SK-N-SH treated with all-trans-retinoic acid at 6 μM for 48 hours (cell line): ENCODE measurements around the gene SREBF2.

Source experiments
- ATAC-seq: fragments of 200-7000 bp; cut with Tn5 transposase; 3 replicates; pipeline ENCODE4 v1.9.1; 2020; ENCODE audit warnings: mild to moderate bottlenecking, moderate library complexity
- ARNTL ChIP-seq: fragments of 450-650 bp; formaldehyde crosslinking; IDR thresholded peaks from 2 replicates; pipeline ENCODE4 v1.5.0; 2020; ENCODE audit warnings: low read depth, mild to moderate bottlenecking, moderate library complexity, borderline replicate concordance
- CSDC2 ChIP-seq: fragments of 250-450 bp; sonication (Bioruptor Pico); IDR thresholded peaks from 2 replicates; pipeline ENCODE4 v1.5.0; 2020; ENCODE audit warnings: mild to moderate bottlenecking, moderate library complexity
- GLIS3 ChIP-seq: fragments of 250-450 bp; sonication (Bioruptor Pico); IDR thresholded peaks from 2 replicates; pipeline ENCODE4 v1.5.0; 2020; ENCODE audit warnings: mild to moderate bottlenecking, moderate library complexity
- OSR1 ChIP-seq: fragments of 250-450 bp; sonication (Bioruptor Pico); IDR thresholded peaks from 2 replicates; pipeline ENCODE4 v1.8.0; 2022; ENCODE audit warnings: moderate library complexity, mild to moderate bottlenecking, inconsistent platforms
- PPARA ChIP-seq: fragments of 250-450 bp; sonication (Bioruptor Pico); IDR thresholded peaks from 2 replicates; pipeline ENCODE4 v1.5.0; 2020; ENCODE audit warnings: mild to moderate bottlenecking, borderline replicate concordance
- TCF4 ChIP-seq: fragments of 250-450 bp; sonication (Bioruptor Pico); IDR thresholded peaks from 2 replicates; pipeline ENCODE4 v1.8.0; 2021; ENCODE audit warnings: mild to moderate bottlenecking, moderate library complexity, borderline replicate concordance
- TOX ChIP-seq: fragments of 250-450 bp; sonication (Bioruptor Pico); IDR thresholded peaks from 2 replicates; pipeline ENCODE4 v1.8.0; 2021; ENCODE audit warnings: mild to moderate bottlenecking, moderate library complexity, borderline replicate concordance
- ZC3H10 ChIP-seq: fragments of 250-450 bp; sonication (Bioruptor Pico); IDR thresholded peaks from 2 replicates; pipeline ENCODE4 v1.5.1; 2021; ENCODE audit warnings: mild to moderate bottlenecking, moderate library complexity
- ZFP30 ChIP-seq: fragments of 450-650 bp; formaldehyde crosslinking; IDR thresholded peaks from 2 replicates; pipeline ENCODE4 v1.5.0; 2022; ENCODE audit warnings: mild to moderate bottlenecking, moderate library complexity
- ZNF565 ChIP-seq: fragments of 450-650 bp; formaldehyde crosslinking; conservative IDR thresholded peaks from 2 replicates; pipeline ENCODE4 v1.5.0; 2020; ENCODE audit warnings: low read depth, mild to moderate bottlenecking, moderate library complexity
- ZNF8 ChIP-seq: fragments of 450-650 bp; formaldehyde crosslinking; IDR thresholded peaks from 2 replicates; pipeline ENCODE4 v1.5.0; 2020; ENCODE audit warnings: mild to moderate bottlenecking, moderate library complexity
- TF ChIP-seq, protein P1 (sequence below): fragments of 250-450 bp; sonication (Bioruptor Pico); IDR thresholded peaks from 2 replicates; pipeline ENCODE4 v1.5.1; 2021; ENCODE audit warnings: mild to moderate bottlenecking, moderate library complexity
- TF ChIP-seq, protein P2 (sequence below): fragments of 250-450 bp; sonication (Bioruptor Pico); IDR thresholded peaks from 2 replicates; pipeline ENCODE4 v1.8.0; 2021; ENCODE audit warnings: low read depth, mild to moderate bottlenecking, moderate library complexity, borderline replicate concordance
- TF ChIP-seq, protein P3 (sequence below): fragments of 250-450 bp; sonication (Bioruptor Pico); IDR thresholded peaks from 2 replicates; pipeline ENCODE4 v1.5.0; 2020; ENCODE audit warnings: mild to moderate bottlenecking, moderate library complexity
- TF ChIP-seq, protein P4 (sequence below): fragments of 250-450 bp; sonication (Bioruptor Pico); IDR thresholded peaks from 2 replicates; pipeline ENCODE4 v1.8.0; 2020; ENCODE audit warnings: mild to moderate bottlenecking, moderate library complexity, borderline replicate concordance
- TF ChIP-seq, protein P5 (sequence below): fragments of 250-450 bp; sonication (Bioruptor Pico); IDR thresholded peaks from 2 replicates; pipeline ENCODE4 v1.5.1; 2020; ENCODE audit warnings: low read depth, mild to moderate bottlenecking, moderate library complexity

The SREBF2 gene

DNA sequence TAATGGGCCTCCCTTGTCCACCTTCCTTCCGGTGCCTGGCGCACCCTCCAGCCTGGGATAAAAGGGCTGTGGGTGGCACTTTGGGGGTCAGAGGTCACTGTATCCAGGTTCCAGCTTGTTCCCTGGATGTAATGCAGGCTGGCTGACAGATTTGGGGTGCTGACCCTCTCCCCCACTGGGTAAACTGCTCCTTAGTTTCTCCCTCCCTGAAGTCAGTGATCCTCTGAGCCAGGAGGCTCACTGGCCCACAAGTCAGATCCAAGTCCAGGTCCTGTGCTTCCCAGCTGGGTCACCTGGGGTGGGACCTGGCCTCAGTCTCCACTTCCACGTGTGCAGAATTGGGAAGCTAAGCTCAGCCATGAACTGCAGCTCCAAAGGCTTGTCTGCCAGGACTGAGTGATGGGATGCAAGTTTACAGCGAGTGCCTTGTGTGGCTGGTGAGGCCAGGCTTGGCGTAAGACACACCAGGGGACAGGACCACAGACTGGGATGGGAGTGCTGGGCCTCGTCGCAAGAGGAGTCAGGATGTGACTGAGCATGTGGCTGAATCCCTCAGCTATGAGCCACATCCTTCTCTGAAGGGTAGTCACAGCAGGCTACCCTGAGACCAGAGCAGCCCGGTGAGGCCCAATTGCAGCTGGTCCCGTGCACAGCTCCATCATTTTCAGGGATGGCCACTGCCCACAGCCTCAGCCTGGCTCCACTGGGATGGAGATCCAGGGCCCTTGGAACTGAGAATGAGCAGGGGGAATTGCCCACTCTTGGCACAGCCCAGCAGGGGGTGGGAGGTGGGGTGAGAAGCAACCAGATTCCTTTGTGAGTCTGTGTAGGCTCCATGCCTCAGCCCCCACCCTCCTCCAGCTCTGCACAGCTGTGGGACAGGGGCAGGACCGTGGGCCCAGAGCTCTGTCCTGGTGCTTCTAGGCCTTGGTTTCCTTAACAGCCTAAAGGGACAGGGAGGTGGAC is 74.8 kb downstream of the SREBF2 start:
- TF ChIP-seq ZC3H10 (CRISPR knock-in tag) = no peak
- no peak for TF ChIP-seq OSR1 (CRISPR knock-in tag)
- TF ChIP-seq GLIS3 (CRISPR knock-in tag) = no peak
- TF ChIP-seq, protein P1, sequence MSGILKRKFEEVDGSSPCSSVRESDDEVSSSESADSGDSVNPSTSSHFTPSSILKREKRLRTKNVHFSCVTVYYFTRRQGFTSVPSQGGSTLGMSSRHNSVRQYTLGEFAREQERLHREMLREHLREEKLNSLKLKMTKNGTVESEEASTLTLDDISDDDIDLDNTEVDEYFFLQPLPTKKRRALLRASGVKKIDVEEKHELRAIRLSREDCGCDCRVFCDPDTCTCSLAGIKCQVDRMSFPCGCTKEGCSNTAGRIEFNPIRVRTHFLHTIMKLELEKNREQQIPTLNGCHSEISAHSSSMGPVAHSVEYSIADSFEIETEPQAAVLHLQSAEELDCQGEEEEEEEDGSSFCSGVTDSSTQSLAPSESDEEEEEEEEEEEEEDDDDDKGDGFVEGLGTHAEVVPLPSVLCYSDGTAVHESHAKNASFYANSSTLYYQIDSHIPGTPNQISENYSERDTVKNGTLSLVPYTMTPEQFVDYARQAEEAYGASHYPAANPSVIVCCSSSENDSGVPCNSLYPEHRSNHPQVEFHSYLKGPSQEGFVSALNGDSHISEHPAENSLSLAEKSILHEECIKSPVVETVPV (CRISPR knock-in tag) = no peak
- TF ChIP-seq ZNF8 (CRISPR knock-in tag) = no peak
- no peak for ATAC-seq

DNA sequence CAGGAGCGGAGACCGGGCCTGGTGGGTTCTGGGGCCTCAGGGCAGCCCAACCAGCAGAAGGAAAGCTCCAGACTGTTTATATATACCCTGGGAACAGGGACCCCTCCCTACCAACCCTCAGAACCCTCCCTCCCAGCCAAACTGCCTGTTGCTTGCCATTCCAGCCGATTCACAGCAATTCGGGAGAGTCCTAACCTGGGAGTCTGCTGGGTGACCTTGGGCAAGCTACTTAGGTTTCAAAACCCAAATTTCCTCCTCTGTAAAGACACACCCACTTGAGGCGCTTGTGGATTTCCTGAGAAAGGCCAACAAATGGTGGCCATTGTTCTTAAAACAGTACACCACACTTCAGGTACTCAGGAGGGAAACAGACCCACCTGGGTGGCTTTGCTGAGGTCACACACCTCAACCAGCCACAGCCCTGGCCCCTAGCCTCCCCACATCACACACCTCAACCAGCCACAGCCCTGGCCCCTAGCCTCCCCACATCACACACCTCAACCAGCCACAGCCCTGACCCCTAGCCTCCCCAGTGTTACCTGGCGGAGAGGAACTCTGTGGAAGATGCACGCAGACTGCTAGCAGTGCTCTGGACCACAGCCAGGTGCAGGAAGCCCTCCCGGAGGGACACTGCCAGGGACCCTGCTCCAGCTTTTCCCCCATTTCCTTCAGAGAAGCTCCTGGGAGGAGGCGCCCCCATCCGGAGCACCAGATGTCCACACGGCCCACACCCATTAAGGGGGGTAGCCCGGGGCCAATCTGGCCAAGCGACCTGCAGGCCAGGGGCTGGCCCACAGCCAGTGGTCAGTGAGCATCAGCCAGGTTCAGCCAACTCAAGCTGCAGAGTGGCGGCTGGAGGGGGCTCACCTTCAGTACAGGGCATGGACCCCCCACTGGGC is 75.8 kb downstream of the SREBF2 start:
- TF ChIP-seq ZFP30 (CRISPR knock-in tag) = no peak
- TF ChIP-seq, protein P2, sequence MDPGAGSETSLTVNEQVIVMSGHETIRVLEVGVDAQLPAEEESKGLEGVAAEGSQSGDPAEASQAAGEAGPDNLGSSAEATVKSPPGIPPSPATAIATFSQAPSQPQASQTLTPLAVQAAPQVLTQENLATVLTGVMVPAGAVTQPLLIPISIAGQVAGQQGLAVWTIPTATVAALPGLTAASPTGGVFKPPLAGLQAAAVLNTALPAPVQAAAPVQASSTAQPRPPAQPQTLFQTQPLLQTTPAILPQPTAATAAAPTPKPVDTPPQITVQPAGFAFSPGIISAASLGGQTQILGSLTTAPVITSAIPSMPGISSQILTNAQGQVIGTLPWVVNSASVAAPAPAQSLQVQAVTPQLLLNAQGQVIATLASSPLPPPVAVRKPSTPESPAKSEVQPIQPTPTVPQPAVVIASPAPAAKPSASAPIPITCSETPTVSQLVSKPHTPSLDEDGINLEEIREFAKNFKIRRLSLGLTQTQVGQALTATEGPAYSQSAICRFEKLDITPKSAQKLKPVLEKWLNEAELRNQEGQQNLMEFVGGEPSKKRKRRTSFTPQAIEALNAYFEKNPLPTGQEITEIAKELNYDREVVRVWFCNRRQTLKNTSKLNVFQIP (CRISPR knock-in tag) = no peak
- TF ChIP-seq ZC3H10 (CRISPR knock-in tag) = no peak
- no peak for TF ChIP-seq ARNTL (CRISPR knock-in tag)
- TF ChIP-seq, protein P1 (CRISPR knock-in tag) = no peak
- TF ChIP-seq, protein P3, sequence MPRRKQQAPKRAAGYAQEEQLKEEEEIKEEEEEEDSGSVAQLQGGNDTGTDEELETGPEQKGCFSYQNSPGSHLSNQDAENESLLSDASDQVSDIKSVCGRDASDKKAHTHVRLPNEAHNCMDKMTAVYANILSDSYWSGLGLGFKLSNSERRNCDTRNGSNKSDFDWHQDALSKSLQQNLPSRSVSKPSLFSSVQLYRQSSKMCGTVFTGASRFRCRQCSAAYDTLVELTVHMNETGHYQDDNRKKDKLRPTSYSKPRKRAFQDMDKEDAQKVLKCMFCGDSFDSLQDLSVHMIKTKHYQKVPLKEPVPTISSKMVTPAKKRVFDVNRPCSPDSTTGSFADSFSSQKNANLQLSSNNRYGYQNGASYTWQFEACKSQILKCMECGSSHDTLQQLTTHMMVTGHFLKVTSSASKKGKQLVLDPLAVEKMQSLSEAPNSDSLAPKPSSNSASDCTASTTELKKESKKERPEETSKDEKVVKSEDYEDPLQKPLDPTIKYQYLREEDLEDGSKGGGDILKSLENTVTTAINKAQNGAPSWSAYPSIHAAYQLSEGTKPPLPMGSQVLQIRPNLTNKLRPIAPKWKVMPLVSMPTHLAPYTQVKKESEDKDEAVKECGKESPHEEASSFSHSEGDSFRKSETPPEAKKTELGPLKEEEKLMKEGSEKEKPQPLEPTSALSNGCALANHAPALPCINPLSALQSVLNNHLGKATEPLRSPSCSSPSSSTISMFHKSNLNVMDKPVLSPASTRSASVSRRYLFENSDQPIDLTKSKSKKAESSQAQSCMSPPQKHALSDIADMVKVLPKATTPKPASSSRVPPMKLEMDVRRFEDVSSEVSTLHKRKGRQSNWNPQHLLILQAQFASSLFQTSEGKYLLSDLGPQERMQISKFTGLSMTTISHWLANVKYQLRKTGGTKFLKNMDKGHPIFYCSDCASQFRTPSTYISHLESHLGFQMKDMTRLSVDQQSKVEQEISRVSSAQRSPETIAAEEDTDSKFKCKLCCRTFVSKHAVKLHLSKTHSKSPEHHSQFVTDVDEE (CRISPR knock-in tag) = no peak
- no peak for TF ChIP-seq ZNF565 (CRISPR knock-in tag)
- TF ChIP-seq TOX (CRISPR knock-in tag) = no peak
- TF ChIP-seq, protein P4, sequence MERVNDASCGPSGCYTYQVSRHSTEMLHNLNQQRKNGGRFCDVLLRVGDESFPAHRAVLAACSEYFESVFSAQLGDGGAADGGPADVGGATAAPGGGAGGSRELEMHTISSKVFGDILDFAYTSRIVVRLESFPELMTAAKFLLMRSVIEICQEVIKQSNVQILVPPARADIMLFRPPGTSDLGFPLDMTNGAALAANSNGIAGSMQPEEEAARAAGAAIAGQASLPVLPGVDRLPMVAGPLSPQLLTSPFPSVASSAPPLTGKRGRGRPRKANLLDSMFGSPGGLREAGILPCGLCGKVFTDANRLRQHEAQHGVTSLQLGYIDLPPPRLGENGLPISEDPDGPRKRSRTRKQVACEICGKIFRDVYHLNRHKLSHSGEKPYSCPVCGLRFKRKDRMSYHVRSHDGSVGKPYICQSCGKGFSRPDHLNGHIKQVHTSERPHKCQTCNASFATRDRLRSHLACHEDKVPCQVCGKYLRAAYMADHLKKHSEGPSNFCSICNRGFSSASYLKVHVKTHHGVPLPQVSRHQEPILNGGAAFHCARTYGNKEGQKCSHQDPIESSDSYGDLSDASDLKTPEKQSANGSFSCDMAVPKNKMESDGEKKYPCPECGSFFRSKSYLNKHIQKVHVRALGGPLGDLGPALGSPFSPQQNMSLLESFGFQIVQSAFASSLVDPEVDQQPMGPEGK (CRISPR knock-in tag) = no peak
- no peak for TF ChIP-seq GLIS3 (CRISPR knock-in tag)
- TF ChIP-seq TCF4 (CRISPR knock-in tag) = no peak
- no peak for TF ChIP-seq CSDC2 (CRISPR knock-in tag)
- TF ChIP-seq PPARA (CRISPR knock-in tag) = no peak
- TF ChIP-seq, protein P5, sequence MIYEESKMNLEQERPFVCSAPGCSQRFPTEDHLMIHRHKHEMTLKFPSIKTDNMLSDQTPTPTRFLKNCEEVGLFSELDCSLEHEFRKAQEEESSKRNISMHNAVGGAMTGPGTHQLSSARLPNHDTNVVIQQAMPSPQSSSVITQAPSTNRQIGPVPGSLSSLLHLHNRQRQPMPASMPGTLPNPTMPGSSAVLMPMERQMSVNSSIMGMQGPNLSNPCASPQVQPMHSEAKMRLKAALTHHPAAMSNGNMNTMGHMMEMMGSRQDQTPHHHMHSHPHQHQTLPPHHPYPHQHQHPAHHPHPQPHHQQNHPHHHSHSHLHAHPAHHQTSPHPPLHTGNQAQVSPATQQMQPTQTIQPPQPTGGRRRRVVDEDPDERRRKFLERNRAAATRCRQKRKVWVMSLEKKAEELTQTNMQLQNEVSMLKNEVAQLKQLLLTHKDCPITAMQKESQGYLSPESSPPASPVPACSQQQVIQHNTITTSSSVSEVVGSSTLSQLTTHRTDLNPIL (CRISPR knock-in tag) = no peak
- ATAC-seq = no peak
